HPDE6-E6E7 (cell line): Measurements from ENCODE around the gene MYT1.
"Not testable (repeated sequence)": the region's sequence is repeated elsewhere in the genome, so short reads cannot be mapped to it uniquely, and the experiment has no call there.

ENCODE experiments used
- DNase-seq: peaks from one replicate; pipeline ENCODE4 v3.0.0; 2011; ENCODE audit warnings: missing footprints; ENCODE audit errors: extremely low spot score

The MYT1 gene

DNA sequence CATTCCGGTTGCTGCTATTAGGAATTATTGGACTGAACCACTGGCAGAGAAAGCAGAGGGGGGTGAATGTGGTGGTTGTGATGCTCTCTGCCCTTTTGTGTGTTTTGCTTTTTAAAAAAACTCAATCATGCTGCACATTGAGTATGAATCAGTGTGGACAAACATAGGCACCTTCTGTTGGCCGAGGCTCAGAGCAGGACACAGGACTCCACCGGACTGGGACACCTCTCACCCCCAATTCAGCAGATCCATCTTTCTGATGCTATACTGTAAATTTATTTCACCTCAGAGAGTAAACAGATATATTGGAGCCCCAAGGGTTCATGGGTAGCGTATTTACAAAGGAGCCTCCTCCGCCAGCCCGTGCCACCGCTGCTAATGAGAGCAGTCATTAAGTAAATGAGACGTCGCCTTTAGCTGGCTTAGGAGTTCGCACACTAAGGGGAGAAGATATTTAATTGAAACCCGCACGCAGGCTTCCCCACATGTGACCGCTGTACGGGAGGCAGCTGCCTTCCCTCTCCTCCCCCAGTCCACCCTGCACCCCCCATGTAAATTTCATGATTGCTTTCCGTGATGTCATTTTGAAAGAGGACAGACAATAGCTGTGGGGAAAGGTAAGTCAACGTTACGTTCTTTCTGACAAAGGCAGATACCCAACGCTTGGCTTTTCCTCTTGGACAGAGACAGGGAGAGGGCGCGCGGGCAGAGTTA is at the start of gene MYT1:
Gene MYT1 (plus strand): TSS at position 330 of the 714 bp plus-strand sequence. CDS start 34,410 bp downstream, outside the sequence.
- DNase-seq: no peak

DNA sequence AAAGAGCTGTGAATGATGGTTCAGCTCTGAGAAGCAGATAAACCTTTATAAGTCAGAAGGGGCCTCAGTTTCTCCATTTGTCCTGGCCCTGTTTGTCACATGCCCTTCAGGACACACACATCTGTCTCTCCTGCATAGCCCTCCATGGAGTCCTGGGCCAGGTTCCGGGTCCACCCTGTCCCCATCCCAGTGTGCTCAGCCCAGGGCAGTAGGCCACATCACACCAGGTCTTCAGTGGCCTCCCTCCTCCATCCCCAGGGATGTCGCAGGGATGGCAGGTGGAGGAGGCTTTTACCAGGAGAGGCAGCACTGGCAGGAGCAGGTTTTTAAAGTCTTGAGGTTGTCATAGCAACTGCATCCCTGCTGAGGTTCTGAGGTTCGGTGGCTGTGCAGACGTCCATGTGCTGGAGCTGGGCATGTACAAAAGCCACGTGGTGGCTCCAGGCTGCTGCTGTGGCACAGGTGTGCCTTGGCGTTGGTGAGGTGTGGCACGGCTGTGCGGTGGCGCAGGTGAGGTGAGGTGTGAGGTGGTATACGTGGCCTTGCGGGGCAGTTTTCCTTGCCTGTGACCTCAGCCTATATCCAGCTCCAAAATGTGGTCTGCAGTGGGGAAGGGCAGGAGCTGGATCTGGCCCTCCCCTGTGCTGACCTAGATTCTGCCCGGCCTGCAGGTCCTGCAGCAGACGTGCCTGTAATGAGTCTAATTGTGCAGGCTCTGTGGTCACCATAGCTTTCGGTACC is 48.9 kb upstream of the MYT1 start:
- DNase-seq: no peak

DNA sequence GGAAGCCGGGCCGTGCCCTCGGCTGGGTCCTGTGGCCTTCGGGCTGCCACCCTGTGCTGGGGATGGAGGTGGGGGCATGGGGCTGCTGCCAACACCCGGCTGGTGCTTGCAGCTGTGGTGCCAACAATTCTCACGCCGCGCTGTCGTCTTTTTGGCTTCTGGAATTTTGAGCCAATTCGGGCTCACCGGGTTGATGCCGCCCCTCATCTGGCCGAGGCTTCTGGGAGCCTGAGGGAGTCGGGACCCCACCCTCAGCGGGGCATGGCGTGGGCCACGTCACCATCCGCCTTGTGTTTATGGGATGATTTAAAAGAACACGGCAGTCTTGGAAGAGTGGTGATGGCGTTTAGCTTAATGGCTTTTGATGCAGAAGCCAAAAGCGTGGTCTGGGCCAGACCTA is 48.2 kb upstream of the MYT1 start:
- no peak for DNase-seq

DNA sequence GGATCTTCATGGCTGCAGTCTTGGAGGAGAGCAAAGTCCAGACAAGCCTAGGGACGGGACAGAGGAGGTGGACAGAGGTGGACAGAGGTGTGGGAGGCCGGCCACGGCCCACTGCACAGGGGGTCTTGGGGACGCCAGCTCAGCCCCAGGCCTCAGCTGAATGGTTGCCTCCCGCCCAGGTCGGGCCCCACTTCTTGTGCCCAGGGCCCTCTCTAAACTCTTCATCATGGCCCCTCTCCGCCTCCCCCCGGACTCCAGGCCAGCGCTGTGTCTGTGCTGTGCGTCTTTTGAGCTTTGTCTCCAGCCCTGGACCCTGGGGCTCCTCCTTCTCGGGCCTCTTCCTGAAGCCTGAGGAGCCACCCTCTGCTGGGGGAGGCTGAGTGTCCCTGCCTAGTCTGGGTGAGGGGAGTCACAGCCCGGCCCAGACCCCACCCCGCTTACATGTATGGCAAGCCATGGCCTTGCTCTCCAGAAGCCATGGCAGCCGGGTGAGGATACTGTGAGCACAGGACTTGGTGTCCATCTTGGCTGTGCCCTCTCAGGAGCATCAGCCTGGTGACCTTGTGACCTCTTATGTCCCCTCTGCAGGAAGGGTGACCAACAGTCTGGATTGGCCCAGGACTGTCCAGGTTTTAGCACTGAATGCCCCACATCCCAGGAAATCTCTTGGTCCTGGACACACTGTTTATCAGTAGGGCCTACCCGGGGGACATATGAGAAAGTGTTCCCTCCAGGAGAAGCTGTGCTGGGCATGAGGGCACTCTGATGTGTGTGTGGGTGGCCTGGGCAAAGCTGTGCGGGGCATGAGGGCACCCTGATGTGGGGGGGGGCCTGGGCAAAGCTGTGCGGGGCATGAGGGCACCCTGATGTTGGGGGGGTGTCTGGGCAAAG is 47.5 kb upstream of the MYT1 start:
- DNase-seq: no peak

DNA sequence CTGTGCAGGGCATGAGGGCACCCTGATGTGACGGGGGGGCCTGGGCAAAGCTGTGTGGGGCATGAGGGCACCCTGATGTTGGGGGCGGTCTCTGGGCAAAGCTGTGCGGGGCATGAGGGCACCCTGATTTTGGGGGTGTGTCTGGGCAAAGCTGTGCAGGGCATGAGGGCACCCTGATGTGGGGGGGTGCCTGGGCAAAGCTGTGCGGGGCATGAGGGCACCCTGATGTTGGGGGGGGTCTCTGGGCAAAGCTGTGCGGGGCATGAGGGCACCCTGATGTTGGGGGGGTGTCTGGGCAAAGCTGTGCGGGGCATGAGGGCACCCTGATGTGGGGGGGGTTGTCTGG is 46.8 kb upstream of the MYT1 start:
- not testable (repeated sequence) for DNase-seq

GRCh38 chr20:64119301-64119680 is 45.0 kb upstream of the MYT1 start:
- no peak for DNase-seq

DNA sequence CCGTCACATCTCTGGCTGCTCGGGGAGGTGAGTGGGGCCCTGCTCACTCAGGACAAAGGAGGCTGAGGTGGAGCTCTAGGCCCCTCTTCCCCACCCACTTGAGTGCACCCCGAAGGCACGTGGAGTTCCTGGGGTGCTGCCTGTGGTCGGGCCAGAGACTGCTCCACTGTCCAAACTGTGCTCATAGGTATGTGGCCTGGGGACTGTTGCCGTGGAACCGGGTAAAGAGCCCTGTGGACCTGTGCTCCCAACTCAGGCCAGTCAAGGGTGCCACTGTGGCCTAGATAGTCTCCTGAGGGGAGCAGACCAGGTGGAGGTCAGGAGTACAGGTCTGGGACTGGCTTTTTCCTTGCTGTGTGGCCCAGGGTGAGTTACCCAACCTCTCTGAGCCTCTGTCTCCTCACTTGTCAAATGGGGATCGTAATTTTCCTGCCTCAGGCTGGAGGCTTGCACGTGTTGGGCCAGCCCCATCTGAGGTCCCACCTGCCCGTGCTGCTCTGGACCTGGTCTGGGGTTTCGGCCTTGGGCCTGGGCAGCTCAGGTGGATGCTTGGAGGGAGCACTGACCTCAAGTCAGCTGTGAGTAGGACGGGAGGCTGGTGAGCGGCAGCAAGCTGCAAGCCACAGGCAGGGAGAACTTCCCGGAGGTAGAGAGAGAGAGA is 44.4 kb upstream of the MYT1 start:
- no peak for DNase-seq

DNA sequence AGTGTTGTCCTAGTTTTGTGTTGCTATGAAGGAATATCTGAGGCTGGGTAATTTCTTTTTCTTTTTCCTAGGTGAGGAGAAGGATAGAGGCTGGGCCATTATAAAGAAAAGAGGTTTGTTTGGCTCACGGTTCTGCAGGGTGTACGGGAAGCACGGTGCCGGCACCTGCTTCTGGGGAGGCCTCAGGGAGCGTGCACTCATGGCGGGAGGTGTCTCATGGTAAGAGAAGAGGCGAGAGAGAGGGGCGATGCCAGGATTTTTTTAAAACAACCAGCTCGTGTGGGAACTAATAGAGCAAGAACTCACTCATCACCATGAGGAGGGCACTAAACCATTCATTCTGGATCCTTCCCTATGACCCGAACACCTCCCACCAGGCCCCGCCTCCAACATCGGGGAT is 42.7 kb upstream of the MYT1 start:
- DNase-seq: no peak

- not testable (repeated sequence) for DNase-seq
Observed at GRCh38 chr20:64122927-64123326, 41.3 kb upstream of the MYT1 start.

- DNase-seq: not testable (repeated sequence)
Observed at GRCh38 chr20:64123517-64123916, 40.7 kb upstream of the MYT1 start.

DNA sequence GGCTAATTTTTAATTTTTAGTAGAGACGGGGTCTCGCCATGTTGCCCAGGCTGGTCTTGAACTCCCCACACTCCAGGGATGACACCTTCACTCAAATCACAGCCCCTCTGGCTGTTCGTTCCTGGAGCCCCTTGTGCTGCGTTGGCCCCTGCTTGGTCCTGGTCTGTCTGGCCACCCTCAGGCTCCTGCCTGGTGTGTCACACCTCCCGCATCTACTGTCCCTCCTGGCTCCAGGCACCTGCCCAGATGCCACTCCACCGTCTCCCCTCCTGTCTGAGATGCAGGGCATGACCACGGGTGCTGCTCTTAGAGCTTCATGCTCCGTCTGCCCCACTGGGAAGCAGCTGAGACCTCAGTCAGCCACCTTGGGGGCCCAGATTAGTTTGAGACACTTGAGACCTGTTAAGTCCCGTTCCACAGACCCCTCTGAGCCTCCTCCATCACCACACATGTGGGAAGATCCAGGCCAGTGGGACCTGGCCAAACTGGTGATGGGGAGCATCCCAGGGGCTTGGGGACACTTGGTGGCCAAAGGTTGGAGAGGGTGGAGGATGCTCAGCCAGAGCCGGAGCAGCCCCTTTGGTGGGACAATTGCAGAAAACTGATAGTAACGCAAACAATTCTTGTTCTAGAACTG is 35.0 kb upstream of the MYT1 start:
- DNase-seq: no peak

DNA sequence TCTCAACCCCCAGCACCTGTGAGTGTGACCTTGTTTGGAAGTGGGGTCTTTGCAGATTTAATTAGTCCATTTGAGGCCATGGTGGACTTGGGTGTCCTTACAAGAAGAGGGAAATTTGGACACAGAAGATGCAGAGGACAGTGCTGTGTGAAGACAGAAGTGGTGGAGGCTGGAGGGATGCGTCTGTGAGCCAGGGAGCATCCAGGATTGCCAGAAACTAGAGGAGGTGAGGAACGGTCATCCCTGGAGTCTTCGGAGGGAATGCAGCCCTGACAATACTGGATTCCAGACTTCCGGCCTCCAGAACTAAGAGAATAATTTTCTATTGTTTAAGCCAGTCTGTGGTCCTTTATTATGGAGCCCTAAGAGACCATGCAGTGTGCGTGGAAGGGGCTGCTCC is 34.0 kb upstream of the MYT1 start:
- DNase-seq: no peak

DNA sequence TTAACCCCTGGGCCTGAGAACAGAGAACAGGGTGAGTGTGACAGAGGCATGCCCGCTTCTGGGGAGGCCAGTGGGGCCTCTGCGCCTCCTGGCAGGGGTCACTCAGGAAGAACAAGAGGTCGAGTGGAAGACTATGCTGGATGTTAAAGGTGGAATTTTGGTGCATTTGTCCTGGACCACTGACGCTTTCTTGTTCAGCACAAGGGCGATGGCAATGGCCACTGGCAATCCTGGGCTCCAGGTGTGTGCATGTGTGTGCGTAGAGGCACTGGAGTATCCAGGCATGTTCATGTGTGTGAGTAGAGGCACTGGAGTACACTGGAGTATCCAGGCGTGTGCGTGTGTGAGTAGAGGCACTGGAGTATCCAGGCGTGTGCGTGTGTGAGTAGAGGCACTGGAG is 33.4 kb upstream of the MYT1 start:
- no peak for DNase-seq

- DNase-seq: peak; percentile 77
Observed at GRCh38 chr20:64131406-64131805, 32.8 kb upstream of the MYT1 start.

DNA sequence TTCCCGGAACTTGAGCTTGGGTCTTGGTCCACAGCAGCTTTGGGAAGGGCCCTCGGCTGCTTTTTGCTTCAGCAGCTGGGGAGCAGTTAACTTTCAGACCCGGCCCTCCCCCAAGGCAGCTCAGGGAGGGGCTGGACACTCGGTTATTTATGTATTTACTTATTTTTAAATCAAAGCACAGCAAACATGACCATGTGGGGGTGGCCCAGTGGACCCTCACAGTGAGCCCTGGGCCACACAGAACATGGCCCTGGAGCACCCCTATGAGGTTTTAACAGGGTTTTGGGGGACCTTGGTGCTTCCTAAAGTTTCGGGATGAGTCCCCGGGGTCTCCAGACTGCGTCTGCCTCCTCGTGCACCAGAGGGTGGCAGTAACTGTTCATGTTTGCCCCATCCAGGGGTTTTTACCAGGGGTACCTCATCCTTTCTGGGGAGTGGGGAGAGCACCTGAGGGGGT is 30.3 kb upstream of the MYT1 start:
- DNase-seq: no peak

DNA sequence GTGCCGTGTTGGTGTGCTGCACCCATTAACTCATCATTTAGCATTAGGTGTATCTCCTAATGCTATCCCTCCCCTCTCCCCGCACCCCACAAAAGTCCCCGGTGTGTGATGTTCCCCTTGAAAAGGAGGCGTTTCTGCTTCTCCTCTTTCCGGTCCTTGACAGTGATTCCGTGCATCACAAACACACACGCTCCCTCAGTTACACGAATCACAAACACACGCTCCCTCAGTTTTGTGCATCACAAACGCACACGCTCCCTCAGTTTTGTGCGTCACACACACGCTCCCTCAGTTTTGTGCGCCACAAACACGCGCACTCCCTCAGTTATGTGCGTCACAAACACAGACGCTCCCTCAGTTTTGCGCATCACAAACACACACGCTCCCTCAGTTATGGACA is 29.5 kb upstream of the MYT1 start:
- not testable (repeated sequence) for DNase-seq

DNA sequence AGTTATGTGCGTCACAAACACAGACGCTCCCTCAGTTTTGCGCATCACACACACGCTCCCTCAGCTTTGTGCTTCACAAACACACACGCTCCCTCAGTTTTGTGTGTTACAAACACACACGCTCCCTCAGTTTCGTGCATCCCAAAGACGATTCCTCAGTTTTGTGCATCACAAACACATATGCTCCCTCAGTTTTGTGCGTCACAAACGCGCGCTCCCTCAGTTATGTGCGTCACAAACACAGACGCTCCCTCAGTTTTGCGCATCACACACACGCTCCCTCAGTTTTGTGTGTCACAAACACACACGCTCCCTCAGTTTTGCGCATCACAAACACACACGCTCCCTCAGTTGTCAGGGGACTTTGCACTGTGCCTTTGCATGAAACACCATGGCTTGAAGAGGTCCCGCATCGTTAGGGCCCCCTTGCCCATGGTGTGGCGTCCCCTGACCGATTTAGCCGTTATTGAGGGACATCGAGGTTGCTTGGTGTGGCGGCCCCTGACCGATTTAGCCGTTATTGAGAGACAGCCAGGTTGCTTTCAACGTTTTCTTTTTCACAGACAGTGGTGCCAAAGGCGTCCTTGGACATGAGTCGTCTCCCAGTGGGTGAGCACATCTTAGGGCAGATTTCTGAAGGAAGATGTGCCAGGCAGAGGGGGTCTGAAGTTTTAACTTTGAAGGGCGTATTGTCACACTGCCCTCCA is 28.1 kb upstream of the MYT1 start:
- no peak for DNase-seq

GRCh38 chr20:64137598-64138031 is 26.6 kb upstream of the MYT1 start:
- no peak for DNase-seq

DNA sequence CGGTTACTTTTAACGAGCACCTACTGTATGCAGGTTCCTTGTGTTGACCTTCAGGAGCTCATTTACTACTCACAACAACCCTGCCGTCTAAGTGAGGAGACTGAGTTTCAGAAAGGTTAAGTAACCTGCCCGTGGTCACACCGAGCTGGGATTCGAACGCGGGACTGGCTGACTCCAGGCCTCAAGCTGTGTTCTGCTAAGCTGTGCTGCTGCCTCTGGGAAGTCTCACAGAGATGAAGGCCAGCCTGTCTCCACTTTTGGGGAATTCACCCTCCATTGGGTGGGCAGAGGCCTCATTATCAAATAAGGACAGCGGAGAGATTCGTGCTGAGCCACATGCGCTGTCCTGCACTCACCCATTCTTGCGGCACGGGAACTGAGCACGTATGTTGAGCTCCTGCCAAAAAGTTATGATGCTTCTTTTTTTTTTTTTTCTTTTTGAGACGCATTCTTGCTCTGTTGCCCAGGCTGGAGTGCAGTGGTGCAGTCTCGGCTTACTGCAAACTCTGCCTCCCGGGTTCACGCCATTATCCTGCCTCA is 25.9 kb upstream of the MYT1 start:
- no peak for DNase-seq
